Stimulated activated CD8-positive, alpha-beta memory T cell treated with anti-CD3 and anti-CD28 coated beads, Interleukin-4, amount 100 ng/mL, for 1 hour (primary cell): ENCODE measurements around the gene WDR5.

Experiments used
- DNase-seq, 2 donors: peaks; one replicate each; pipeline ENCODE4 v3.0.0-alpha.2; 2020; ENCODE audit warnings: low read depth in 2 of 2, low spot score in 1 of 2

Gene WDR5

DNA sequence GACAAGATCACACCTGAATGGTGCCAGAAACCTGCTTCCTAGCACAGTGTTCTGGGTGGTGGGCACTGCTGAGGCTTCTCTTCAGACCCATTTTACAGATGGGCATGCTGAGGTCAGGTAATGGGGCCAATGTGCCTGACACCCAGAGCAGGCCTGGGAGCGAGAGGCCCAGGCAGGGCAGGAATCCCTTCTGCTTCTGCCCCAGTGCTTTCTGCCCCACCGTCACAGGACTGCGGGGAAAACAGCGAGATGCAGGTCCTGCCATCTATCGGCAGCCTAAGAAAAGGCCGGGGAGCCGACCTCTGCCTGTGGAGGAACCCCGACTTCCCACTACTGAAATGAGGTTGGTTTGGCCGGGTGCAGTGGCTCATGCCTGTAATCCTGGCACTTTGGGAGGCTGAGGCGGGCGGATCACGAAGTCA lies 51.2 kb downstream of the WDR5 start:
- no peak for DNase-seq

DNA sequence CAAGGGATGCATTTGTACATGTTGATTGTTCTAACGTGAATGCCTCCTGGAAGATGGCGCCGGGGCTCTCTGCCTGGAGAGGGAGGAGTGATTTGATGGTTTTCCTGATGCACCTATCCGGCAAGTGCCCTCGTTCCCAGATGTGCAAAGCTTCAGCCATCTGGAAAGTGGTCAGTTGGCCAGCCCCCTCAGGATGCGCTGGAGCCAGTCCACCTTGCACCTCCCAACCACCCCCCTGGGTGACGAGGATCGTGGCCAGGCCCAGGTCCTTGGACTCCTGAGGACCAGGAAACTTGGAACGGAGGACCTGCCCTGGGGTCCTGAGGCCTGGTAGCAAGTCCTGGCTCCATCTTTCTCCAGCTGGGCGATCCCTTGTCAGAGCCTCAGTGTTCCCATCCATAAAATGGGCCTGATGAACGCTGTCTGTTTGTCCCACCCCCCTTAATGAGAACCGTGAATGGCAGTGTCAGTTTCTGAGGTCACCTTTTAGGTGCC lies 52.1 kb downstream of the WDR5 start:
- DNase-seq: no peak

DNA sequence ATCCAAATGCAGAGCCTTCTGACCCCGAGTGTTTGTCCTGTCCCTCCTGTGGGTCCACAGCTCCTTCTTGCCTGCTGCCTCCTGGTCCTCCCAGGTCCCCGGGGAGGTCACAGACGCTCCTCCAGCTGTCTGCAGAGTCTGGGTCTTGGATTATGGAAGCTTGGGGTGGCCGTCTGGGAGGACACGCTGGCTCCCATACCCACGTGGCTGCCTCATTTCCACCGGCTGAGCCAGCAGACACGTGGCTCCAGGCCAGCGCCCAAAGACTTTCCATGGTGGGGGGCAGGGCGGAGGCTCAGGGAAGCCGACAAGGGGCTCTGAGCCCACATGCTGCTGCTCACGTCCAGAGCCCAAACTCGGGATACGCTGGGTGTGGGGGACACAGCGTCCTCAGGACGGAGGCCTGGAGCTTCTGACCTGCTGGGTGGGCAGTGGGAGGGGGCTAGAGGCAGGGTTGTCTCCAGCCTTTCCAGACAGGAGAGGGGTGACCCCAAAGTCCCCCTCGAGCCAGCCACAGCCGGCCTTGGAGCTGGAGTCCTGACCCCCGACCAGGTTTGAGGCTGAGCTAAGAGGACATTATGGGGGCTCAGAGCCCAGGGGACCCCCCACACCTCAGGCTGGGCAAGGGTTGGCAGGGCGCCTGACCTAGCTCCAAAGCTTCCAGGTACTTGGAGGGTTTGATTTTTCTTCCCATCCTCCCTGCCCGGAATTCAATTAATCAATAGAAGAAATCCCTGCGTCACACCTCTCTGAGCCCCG lies 52.7 kb downstream of the WDR5 start:
- DNase-seq: no peak

DNA sequence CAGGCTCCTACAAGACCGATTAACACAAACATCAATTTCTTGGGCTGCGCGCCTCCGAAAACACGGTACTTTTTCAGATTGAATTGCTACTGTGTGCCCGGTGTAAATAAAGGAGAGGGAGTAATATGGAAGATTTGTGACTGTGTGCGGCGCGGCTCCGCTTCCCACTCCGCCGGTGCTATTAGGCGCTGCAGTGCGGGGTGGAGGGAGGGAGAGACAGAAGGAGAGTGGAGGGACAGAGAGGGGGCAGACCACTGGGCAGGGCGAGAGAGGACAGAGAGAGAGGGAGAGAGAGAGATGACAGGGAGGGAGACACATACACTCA lies 53.2 kb downstream of the WDR5 start:
- no peak for DNase-seq

DNA sequence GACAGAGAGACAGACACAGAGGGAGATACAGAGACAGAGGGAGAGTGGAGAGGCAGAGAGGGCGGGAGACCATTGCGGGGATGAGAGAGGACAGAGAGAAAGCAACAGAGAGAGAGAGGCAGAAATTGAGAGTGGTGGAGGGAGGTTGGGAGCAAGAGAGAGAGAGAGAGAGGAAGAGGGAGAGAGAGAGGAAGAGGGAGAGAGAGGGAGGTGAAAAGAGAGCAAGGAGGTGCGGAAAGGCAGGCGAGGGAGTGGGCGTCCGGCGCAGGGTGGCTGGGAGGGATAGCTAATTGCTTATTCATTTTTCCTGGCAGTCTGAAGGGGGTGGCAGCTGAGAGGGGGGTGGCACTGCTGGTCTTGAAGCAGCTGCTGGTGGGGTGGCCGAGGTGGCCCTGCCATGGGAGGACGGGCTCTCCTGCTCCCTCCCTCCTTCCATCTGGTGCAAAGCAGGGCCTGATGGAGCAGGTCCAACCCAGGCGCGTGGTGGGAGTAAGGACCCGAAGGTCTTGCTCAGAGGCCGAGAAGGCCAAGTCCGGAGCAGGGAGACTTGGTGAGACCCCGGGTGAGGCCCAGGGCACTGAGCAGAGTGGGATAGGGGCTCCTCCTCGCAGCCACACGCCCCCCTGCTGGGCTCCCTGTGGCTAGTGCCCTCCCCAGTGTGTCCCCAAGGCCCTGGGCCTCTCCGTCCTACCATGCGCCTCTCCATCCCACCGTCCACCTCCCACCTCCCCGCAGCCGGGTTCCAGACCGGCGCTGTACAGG lies 53.8 kb downstream of the WDR5 start:
- DNase-seq: no peak

DNA sequence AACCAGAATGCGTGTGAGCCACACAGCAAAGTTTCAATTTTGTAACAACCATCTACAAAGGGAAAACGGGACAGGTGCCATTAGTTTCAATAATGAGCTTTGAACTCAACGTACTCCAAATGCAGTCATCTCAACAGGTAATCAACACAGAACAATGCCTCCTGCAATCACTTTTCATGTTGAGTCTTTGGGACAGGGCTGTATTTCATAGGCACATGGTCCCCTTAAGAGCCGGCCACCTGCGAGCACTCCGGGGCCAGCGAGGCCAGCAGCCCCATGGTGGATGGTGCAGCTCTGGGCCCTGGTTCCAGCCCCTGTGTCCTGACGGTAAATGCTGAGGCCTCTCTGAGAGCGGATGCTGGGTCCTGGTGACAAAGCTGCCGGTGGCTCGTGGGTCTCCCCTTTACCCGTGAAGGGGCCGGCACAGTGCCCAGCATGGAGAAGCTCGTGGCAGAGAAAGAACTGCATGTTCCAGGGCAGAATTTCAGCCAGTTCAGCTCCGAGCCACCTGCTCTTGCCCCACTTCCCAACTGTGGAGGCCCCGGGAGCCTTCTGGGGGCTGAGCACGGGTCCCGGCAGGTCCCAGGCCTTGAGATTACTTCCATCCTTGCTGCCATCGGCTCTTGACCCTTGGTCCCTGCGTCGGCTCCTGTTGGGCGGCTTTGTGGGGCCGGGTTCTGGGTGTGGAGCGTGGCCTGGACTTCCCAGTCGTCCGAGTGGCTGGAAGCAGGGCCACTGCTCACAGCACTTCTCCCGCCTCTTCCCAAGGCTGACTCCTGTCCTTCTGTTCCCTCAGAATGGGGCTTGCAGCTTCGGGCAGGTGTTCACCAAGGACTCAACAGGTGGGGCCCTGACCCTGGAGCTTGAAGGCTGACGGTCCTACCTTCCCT lies 54.6 kb downstream of the WDR5 start:
- no peak for DNase-seq

DNA sequence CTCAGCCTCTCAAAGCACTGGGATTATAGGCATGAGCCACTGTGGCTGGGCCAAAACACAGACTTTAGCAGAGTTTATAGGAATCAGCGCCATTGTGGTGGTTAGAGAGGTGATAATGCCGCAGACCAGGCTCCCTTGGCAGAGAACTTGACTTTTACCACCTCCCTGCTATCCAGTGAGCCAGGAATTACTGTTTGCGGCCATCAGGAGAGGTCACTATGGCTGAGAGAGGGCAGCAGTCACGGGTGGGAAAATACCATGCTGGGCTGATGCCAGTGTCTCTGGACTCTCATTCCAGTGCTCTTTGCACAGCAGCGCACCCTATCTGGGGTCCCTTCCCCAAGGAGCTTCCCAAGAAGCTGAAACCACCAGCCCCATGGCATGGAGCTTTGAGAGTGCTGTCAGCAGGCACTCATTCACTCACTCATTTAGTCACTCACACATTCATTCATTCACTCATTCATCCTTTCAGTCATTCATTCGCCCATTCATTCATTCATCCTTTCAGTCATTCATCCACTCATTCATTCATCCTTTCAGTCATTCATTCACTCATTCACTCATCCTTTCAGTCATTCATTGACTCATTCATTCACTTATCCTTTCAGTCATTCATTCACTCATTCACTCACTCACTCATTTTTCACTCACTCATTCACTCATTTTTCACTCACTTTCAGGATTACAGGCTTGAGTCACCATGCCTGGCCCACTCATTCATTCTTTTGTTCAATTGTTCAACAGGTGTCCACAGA lies 55.8 kb downstream of the WDR5 start:
- no peak for DNase-seq

DNA sequence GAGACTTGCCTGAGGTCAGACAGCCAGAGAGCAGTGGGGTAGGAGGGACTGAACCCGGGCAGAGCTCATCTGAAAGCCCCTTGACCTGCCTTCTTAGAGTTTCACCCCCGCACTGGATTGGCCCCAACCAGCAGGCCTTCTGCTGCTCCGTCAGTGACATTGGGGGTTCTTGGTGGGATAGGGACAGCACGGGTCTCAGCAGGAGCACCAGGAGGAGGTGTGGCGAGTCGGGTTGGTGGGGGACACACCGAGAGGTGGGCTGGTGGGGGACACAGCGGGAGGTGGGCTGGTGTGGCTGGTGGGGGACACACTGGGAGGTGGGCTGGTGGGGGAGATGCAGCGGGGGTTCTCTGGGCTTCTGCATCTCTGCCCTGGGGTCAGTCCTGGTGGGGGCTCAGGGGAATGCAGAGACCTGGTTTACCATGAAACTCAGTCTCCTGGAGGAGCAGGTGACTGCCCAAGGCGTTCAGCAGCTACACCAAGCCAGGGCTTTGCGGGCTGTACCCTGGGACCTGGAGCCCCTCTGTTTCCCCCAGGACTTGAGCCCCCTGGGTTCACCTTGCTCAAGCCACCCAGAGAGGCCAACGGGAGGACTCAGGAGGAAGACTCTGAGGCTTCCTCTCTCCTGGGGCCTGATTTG lies 56.5 kb downstream of the WDR5 start:
- DNase-seq: no peak

DNA sequence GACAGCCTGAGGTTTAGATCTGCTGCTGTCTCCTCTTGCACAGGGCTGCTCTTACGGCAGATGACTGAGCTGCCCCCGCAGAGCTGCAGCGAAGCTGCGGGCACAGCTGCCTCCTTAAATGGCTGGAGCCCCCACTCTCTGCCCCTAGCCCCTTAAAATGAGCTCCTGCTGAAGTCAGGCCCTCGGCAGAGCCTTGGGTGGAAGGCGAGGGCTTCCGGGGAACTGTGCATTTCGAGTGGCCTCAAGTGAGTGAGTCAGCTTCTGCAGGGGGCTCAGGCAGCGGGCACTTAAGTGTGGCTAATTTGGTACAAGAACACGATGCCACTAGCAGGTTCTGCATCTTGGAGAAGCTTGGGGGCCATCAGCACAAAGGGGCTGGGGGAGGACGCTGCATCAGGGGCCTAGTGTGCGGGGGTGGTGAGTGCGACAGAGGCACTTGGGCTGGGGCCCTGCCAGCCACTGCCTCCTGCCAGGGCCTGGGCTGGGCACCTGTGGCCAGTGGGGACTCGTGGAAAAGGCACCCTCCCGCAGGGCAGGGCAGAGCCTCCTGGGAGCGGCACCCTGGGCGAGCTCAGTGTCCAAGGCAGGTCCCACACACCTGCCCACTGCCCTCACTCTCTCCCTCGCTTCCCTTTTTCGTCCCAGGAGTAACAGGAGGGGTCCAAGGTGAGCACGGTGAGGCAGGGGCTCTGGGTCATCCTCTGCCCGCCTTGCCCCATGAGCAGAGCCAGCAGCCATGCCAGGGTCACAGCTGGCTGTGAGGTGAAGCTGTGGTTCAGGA lies 57.3 kb downstream of the WDR5 start:
- no peak for DNase-seq

DNA sequence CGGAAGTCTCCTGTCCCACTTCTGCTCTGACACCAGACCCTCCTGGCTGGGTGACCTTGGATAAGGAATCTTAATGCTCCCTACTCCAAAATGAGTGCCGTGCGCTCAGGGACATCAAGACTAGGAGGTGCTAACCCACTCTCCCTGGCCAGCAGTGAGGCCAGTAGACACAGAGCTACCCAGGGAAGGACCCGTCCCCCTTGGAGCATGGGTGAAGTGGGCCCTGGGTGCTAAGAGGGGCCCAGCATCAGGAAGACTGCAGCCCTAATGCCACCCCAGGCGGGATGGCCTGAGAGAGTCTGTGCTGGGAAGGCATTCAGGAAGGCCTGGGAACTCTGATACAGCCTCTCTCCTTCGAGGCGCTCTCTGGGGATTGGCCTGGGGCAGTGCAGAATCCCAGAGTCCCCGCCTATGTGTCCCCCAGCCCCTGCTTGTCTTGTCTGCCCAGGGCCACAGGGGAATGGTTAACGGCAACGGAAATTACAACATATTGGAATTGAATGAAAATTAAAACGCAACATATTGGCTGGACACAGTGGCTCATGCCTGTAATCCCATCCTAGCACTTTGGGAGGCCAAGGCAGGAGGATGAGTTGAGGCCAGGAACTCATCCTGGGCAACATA lies 58.1 kb downstream of the WDR5 start:
- no peak for DNase-seq

DNA sequence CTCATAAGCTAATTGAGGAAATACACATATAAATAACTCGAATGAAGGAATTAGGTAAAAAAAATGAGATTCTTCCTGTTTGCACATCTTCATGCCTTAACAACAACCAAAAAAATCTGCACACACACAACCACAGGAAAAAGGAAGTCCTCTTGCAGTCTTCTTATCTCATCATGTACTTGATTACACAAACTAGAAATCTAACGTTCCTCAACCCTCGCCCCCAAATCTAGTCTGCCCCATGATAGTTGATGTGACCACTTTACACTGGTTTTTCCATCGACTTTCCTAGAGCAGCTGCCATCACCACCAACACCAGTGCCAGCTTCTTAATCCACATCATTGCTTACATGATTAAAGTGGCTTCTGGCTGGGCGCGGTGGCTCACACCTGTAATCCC lies 59.7 kb downstream of the WDR5 start:
- no peak for DNase-seq

DNA sequence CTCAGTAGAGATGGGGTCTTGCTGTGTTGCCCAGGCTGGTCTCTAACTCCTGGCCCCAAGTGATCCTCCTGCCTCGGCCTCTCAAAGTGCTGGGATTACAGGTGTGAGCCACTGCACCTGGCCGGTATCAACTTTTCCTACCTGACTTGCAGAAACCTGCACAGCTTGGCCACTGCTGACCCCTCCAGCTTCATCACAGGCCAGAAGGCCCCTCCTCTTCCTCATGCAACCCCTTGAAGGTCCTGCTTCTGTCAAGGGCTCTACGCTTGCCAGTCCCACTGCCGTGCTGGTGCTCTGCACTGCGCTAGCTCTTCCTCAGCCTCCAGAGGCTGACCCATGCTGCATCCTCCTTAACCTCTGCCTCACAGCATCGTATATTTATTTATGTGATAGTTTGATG lies 61.0 kb downstream of the WDR5 start:
- DNase-seq: no peak

DNA sequence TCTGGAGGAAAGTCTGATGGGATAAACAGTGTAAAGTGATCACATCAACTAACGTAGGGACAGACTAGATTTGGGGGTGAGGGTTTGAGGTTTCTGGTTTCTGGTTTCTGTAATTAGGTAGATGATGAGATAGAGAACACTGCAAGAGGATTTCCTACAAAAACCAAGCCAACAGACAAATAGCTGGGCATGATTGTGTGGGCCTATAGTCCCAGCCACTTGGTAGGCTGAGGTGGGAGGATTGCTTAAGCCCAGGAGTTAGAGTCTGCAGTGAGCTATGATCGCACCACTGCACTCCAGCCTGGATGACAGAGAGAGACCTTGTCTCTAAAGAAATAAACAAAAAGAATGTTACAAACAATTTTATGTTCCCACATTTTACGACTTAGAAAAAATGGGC lies 62.9 kb downstream of the WDR5 start:
- DNase-seq: no peak

DNA sequence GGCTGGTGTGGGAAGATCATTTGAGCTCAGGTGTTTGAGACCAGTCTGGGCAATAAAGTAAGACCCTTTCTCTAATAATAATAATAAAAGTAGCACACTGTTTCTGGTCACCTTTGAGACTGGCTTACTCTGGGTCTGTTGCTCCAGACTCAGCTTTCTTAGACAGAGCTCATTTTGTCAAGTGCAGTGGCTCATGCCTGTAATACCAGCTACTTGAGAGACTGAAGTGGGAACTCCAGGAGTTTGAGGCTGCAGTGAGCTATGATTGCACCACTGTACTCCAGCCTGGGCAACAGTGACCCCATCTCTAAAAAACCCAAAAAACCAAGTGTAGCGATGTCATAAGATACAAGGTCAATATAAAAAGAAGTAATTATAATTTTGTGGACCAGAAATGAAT lies 64.8 kb downstream of the WDR5 start:
- no peak for DNase-seq

DNA sequence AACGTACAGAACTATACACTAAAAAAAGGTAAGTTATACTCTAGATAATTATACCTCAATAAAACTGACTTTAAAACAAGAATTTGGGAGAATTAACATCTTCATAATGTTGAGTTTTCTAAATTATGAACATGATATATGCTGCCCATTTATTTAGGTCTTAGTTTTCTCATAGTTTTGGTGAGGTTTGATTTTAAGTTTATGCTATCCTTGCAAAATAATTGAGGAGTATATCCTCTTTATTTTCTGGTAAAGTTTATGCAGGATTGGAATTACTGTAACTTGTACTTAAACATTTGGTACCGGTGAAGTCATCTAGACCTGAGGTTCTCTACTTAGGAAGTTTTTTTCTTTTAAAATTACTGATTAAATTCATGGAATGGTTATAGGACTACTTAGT lies 67.3 kb downstream of the WDR5 start:
- no peak for DNase-seq

DNA sequence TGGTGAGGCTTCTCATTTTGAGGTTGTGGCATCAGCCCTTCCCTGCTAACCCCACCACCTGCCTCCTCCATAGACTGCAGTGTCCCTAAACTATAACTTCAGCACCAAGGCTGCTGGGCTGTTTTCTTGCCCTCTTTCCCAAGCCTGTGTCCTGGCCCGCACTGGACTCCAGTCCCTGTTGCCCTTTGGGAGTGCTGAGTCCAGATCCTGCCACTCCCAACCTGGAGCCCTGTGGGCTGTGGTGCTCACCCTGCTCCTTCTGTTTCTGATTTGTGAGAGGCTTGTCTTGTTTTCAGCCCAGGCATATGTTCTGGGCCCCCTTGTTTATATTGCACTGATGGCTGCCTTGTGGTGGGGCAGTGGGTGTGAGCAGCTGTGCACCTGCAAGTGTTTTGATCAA lies 68.2 kb downstream of the WDR5 start:
- no peak for DNase-seq

DNA sequence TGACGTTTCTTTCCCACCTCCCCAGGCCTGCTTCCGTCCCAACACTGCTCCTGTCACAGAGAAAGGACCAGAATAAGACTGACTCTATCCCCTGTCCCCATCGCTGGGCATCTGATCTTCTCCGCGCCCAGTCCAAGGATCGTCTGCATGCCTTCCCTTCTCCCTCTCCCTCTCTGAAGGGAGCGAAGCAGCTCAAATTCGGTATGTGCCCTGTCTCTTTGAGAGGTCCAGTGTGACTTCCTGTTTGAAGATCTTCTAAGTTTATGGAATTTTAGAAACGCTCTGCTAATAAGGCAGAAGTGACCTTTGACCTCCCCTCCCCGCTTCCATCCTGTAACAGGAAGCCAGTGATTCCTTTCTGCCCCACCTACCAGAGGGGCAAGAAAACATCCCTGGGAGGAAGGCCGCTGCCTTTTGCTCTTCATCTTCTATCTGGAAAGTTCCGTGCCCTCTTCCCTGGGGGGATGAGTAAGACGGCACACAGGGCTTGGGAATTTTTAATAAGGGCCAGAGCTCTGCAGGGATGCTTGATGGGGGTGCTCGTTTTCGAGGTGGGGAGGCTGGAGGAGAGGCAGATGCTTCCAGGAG lies 69.2 kb downstream of the WDR5 start:
- no peak for DNase-seq

DNA sequence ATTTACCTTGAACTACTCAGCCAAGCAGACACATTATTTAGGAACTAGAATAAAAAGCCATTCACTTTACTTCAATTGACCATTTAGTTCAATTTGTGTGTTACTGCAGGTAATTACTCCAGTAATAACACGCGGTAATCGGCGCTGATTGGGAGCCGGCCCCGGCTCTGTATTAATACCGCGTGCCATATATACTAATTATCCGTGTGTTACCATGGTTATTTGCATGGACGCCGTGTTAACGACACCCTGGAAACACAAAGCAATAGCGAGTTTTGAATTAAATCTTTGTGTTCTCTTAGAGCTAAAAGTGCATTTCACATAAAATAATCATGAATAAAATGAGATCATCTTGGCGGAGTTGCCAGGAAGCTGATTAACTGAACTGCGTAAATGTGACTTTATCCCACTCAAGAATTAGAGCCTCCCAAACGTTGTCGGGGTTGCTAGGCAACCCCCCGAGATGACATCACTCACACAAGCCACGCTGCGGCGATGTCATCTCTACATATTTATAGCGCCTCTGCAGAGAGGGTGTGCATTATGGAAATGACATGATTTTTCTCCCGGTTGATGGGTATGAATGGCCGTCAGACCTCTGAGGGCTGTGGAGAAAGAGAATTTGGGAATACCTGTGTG lies 69.9 kb downstream of the WDR5 start:
- no peak for DNase-seq
